ENCODE results near the gene WDR64.

GRCh38 chr1:241823925-241824324 is 171.8 kb downstream of the WDR64 start:
- TF ChIP-seq CTCF (IDR thresholded peaks at IDR 0.05) (no peak), POLR2AphosphoS5 (IDR thresholded peaks at IDR 0.05; ENCODE audit: insufficient read depth in 1 of 2, low read depth in 1 of 2) (no peak)
